ENCODE measurements around the gene PLGLB2. TPM values are rescaled to one million over a fixed set of nuclear protein-coding genes. Genes with fewer than 3 reads are reported as not detected.

Gene PLGLB2
- total and polyA plus RNA-seq, 8 donors, result 1.2 to 5.8 (median 3.4) TPM

Other genes with a start within 250 kb of the PLGLB2 start
- 10 to 100 TPM in 1 of 2 donors, under 1 TPM in 1; 0.64 to 11.3 TPM for gene RGPD2, start 77.7 kb downstream of the PLGLB2 start, total RNA-seq
- gene RGPD2, start 77.7 kb downstream of the PLGLB2 start, polyA plus RNA-seq (ENCODE audit: insufficient read length in 6 of 6), result 1 to 10 TPM in 5 of 6 donors, under 1 TPM in 1; 0.77 to 9.6 (median 3.8) TPM